OCI-LY1 (cell line): ENCODE measurements around the gene CHST11.

Source experiments
- EZH2 ChIP-seq: fragments of 200-600 bp; sonication (generic), shearing (Covaris generic); IDR thresholded peaks from 2 replicates; pipeline ENCODE4 v1.8.0; 2017; ENCODE audit warnings: borderline replicate concordance, mixed run types, mild to moderate bottlenecking, antibody characterized with exemption, low read length, moderate library complexity, mixed read lengths
- TF ChIP-seq, protein P1 (sequence below): fragments of 200-600 bp; sonication (generic), shearing (Covaris generic); IDR thresholded peaks from 2 replicates; pipeline ENCODE4 v1.5.1; 2017; ENCODE audit warnings: mild to moderate bottlenecking, antibody characterized with exemption, low read length, moderate library complexity, mixed read lengths

DNA sequence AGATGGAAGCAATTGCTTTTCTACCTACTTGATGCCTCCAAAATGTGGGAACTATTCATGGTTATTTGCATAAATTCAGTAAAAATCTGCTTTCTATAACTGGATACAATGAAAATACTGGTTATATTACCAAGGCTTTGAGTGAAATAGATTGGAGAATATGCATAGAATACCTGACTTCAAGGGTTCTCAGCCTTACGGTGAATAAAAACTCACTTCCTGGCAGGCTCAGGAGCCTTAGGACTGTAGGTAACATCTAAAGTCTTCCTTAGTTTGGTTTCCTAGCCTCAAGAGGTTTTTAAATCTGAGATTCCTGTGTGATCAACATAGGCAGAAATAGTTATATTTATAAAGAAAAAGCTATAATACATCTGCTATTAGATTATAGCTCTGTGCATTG is 342.7 kb downstream of the CHST11 start:
- TF ChIP-seq, protein P1, sequence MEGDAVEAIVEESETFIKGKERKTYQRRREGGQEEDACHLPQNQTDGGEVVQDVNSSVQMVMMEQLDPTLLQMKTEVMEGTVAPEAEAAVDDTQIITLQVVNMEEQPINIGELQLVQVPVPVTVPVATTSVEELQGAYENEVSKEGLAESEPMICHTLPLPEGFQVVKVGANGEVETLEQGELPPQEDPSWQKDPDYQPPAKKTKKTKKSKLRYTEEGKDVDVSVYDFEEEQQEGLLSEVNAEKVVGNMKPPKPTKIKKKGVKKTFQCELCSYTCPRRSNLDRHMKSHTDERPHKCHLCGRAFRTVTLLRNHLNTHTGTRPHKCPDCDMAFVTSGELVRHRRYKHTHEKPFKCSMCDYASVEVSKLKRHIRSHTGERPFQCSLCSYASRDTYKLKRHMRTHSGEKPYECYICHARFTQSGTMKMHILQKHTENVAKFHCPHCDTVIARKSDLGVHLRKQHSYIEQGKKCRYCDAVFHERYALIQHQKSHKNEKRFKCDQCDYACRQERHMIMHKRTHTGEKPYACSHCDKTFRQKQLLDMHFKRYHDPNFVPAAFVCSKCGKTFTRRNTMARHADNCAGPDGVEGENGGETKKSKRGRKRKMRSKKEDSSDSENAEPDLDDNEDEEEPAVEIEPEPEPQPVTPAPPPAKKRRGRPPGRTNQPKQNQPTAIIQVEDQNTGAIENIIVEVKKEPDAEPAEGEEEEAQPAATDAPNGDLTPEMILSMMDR, result no peak
- TF ChIP-seq EZH2, result no peak
